Stimulated activated CD4-positive, alpha-beta T cell treated with anti-CD3 and anti-CD28 coated beads, Interleukin-4, amount 100 ng/mL, for 24 hours (primary cell): ENCODE results near the gene BOLA2B.
A peak's percentile ranks its signal among the peaks of the same experiment; 100 is the strongest.
"Not testable (repeated sequence)": the region's sequence is repeated elsewhere in the genome, so short reads cannot be mapped to it uniquely, and the experiment has no call there.

Experiments
- DNase-seq: peaks from one replicate; pipeline ENCODE4 v3.0.0-alpha.2; 2020

BOLA2B gene

DNA sequence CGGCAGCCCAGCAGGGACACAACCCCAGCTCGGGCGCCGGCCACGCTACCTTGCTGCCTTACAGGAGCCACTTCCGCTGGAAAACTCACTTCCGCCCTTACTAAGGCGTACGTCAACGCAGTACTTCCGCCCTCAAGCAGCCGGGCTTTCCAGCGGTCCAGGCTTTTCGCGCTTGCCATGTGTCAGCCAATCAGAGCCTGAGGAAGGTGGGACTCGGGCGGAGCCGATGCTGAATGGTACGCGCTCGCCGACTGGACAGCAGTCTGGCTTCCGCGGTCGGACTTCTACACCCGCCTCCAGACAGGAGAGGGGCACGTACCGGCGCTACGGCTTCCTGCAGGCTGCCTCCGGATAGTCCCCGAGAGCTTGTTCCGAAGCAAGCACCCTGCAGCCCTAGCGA is at the start of gene BOLA2B, which contains the start of gene SLX1A:
TSS of gene BOLA2B (minus strand) at position 52 of the 400 bp plus-strand sequence. CDS start 71 bp downstream, outside the sequence.
TSS of gene SLX1A (plus strand) at position 261 of the 400 bp plus-strand sequence. CDS start 210 bp downstream, outside the sequence.
- not testable (repeated sequence) for DNase-seq

GRCh38 chr16:30217082-30217481 is 23.6 kb upstream of the BOLA2B start:
- not testable (repeated sequence) for DNase-seq

DNA sequence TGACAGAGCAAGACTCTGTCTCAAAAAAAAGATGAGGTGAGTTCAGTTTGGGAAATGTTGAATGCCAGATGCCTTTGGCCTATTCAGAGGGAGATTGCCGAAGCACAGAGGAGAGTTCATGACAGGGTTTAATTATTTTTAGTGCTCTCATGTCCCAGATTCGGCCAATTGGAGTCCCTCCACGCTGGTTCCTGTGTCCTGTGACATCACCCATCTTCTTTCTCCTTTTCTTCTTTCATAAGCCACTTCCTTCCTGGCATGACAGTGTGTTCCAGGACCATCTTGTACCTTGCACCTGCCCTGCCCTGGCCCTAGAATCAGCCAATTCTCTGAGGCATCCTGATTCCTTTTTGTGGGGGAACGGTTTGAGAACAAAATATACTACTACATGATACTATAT is 17.9 kb upstream of the BOLA2B start:
- not testable (repeated sequence) for DNase-seq

DNA sequence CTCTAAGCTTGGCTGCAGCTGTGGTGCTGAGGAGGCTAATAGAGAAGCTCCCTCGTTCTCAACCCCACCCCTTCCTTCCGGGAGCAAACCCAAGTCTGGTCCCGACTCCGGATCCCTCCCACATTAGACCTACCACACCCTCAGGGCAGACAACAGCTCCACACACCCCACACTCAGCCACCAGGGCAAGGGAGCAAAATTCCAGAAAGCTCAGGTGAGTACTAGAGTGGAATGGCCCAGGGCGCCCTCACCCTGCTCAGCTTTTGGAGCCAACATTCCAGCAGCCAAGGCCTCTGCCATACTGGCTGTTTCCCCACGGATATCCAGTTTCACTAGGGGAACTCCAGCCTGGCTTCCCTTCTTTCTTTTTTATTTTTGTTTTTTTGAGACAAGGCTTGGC is 15.6 kb upstream of the BOLA2B start:
- peak; percentile 40 for DNase-seq

DNA sequence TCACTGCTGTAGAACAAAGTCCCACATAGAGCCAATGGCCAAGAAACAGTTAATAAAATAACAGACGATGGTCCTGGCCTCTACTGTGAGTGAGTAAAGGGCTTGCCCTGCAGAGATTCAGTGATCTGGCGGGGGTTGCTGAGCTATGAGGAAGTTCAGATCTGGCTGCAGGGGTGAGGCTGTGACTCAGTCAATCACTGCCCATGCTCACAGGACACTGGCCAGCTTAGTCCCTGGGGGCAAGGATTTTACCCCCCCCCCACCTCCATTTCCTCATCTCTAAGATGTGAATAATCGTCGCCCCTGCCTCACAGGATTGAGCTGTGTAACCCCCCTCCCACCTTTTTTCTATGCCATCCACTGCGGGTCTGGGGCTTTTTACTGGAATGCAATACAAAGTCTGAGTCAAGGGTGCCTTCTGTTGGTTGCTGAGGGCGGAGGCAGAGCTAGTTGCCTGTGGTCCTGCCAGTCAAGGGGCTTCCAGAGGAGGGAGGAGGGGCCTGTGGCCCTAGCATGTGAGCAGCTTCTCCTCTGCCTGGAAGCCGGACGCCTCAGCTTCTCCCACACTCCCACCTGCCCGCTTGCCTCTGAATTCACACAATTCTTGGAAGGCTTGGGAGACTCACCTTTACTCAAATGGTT is 13.7 kb upstream of the BOLA2B start:
- DNase-seq = not testable (repeated sequence)

- DNase-seq = not testable (repeated sequence)
These were observed 12.8 kb upstream of the BOLA2B start for GRCh38 chr16:30206252-30206651.

GRCh38 chr16:30205541-30206236 is 12.2 kb upstream of the BOLA2B start:
- DNase-seq = not testable (repeated sequence)

DNA sequence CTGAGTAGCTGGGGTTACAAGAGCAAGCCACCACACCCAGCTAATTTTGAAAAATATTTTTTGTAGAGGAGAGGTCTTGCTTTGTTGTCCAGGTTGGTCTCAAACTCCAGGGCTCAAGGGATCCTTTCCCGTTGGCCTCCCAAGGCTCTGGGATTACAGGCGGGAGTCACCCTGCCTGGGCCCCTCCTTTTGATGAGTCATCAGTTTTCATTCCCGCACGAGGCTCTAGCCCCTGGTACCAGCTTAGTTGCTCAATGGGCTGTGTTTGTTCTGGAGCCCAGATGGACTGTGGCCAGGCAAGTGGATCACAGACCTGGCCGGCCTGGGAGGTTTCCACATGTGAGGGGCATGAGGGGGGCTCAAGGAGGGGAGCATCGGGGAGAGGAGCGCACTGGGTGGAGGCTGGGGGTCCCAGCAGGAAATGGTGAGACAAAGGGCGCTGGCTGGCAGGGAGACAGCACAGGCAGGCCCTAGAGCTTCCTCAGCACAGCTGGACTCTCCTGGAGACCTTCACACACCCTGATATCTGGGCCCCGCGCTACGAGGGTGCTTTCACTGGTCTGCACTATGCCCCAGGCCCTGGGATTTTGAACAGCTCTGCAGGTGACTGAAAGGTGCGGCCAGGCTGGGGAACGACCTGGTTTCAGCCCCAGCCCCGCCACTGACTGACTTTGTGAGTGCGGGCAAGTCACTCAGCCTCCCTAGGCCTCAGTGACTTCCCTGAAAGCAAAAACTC is 6.3 kb upstream of the BOLA2B start:
- DNase-seq = not testable (repeated sequence)

GRCh38 chr16:30199049-30199448 is 5.6 kb upstream of the BOLA2B start, which contains the start of gene SULT1A3:
Gene SULT1A3 (plus strand): TSS chr16:30199255. CDS start chr16:30200729, 1,474 bp downstream.
- DNase-seq = not testable (repeated sequence)

DNA sequence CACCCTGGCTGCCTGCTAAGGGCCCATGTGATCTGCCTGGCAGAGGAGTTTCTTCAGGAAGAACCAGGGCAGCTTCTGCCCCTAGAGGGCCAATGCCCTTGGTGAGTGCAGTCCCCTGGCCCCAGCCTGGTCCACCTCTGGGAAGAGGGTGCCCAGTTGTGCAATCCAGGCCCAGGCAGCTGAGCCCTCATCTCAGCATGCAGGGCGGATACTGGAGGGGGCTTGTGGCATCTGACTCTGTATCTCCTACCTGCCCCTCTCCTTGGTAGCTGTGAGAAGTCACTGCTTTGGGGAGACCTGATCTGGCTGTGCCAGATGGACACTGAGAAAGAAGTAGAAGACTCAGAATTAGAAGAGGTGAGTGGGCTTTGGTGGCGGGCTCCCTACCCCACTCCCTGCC is 3.5 kb upstream of the BOLA2B start:
- not testable (repeated sequence) for DNase-seq

GRCh38 chr16:30194172-30194925 is 883 bp upstream of the BOLA2B start:
- not testable (repeated sequence) for DNase-seq

DNA sequence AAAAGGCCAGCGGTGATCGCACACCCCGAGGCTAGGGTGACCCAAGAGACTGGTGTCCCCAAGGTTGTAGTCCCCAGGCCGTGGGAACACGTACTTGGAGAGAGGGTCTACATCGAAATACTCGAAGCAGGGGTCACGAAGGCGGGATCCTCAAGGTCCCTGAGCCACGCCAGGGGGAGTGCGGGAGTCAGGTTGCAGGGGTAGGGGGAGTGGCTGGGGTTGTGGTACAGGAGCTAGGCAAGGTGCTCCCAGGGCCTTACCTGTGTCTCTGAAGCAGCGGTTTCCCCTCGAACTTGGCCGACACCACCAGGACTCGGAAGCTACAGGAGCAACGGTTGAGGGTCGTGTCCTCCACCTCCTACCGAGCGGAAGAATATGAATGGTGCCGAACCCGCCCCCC is 368 bp downstream of the BOLA2B start:
- DNase-seq = not testable (repeated sequence)

DNA sequence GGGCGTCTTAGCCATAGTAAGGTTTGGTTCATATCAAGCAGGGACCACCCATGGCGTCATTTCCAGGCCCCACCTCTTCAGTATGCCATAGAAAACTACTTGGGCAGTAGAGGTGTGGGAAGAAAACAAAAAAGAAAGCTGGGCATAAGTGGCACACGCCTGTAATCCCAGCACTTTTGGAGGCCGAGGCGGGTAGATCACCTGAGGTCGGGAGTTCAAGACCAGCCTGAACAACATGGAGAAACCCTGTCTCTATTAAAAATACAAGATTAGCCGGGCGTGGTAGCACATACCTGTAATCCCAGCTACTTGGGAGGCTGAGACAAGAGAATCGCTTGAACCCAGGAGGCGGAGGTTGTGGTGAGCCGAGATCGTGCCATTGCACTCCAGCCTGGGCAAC is 2.3 kb downstream of the BOLA2B start:
- DNase-seq = not testable (repeated sequence)

DNA sequence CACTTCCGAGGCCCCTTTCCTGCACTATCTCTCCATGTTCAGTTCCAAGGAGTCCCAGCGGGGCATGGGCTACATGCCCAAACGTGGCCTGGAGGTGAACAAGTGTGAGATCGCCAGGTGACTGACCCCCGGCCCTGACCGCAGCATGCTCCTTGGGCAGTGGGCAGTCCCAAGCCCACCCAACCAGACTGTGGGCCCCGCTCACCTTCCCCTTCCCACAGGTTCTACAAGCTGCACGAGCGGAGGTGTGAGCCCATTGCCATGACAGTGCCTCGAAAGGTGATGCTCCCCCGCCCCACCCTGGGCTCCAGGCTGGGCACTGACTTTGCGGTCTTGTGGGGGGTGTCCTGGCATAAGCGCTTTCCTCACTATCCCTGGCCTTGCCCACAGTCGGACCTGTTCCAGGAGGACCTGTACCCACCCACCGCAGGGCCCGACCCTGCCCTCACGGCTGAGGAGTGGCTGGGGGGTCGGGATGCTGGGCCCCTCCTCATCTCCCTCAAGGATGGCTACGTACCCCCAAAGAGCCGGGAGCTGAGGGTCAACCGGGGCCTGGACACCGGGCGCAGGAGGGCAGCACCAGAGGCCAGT is 5.4 kb downstream of the BOLA2B start:
- DNase-seq = no peak

GRCh38 chr16:30187556-30187865 is 6.0 kb downstream of the BOLA2B start:
- DNase-seq = no peak

- DNase-seq = peak; percentile 91
These were observed 6.5 kb downstream of the BOLA2B start for GRCh38 chr16:30186782-30187555.

DNA sequence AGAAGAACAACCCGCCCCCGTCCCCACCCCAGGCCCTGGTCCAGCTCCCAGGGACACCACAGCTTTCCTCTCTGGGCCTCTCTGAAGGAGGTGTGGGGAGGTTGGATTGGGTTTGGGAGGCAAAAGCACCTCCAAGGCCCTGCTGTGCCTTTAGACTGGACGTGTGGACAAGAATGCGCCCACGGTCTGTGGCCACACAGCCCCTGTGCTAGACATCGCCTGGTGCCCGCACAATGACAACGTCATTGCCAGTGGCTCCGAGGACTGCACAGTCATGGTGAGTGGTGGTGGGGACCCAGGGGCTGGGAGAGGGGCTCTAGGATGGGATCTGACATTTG is 7.1 kb downstream of the BOLA2B start:
- DNase-seq = no peak

- peak; percentile 81 for DNase-seq
These were observed 7.6 kb downstream of the BOLA2B start for GRCh38 chr16:30185683-30186421.

DNA sequence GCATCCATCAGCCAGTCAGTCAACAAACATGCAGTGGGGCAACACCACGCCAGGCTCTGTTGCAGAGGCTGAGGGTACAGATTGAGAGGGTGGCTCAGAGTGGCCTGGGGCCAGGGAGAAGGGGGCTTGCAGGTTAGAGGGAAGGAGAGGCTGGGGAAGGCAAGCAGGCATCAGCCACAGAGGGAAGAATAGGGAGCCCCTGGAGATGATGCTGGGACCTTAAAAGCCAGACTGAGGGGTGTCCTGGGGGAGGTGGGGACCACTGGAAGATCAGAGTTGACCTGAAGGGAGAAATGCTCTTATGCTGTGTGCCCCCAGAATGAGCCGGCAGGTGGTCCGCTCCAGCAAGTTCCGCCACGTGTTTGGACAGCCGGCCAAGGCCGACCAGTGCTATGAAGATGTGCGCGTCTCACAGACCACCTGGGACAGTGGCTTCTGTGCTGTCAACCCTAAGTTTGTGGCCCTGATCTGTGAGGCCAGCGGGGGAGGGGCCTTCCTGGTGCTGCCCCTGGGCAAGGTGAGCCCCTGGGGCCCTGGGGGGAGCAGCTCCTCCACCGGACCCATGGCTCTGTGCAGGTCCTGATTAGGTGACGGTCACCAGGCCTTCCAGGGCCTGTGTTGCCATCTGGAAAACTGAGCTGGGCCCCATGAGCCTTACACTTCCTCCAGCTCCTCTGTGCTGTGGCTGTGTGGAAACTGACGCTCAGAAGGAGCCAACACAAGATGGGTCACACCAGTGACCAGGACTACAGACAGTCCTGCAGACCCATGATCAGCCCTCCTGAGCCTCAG is 8.4 kb downstream of the BOLA2B start:
- peak; percentile 32 for DNase-seq
